Osteoblast (primary cell): Measurements from ENCODE around the gene DUSP15. TPM values are rescaled to one million over a fixed set of nuclear protein-coding genes. Genes with fewer than 3 reads are reported as not detected.

Experiments
- DNase-seq: peaks from one replicate; pipeline ENCODE4 v3.0.0; 2011; ENCODE audit warnings: low spot score, mixed read lengths; ENCODE audit not compliant: insufficient read length; ENCODE audit errors: missing footprints
- H2AFZ ChIP-seq: 2 replicates; pipeline ENCODE4 v1.6.0; 2011; ENCODE audit warnings: mild to moderate bottlenecking, low read length
- H3K27ac ChIP-seq: 2 replicates; pipeline ENCODE4 v1.5.1; 2011; ENCODE audit warnings: mild to moderate bottlenecking, low read depth, low read length, moderate library complexity
- H3K27me3 ChIP-seq: 2 replicates; pipeline ENCODE4 v1.6.0; 2012; ENCODE audit warnings: mild to moderate bottlenecking, control low read depth, inconsistent platforms, low read length, moderate library complexity; ENCODE audit not compliant: insufficient read depth
- H3K36me3 ChIP-seq: 2 replicates; pipeline ENCODE4 v1.5.1; 2011; ENCODE audit warnings: mild to moderate bottlenecking, low read length, control low read depth, moderate library complexity; ENCODE audit not compliant: insufficient read depth
- H3K4me1 ChIP-seq: 2 replicates; pipeline ENCODE4 v1.5.1; 2011; ENCODE audit warnings: mild to moderate bottlenecking, low read length, control low read depth, moderate library complexity; ENCODE audit not compliant: insufficient read depth
- H3K4me2 ChIP-seq: 2 replicates; pipeline ENCODE4 v1.6.0; 2011; ENCODE audit warnings: mild to moderate bottlenecking, low read length; ENCODE audit not compliant: insufficient read depth
- H3K4me3 ChIP-seq: fragments of 200-600 bp; sonication (generic); 3 replicates; pipeline ENCODE4 v1.5.1; 2012; ENCODE audit warnings: mild to moderate bottlenecking, low read length, inconsistent platforms; ENCODE audit not compliant: insufficient read depth
- H3K79me2 ChIP-seq: 2 replicates; pipeline ENCODE4 v1.6.0; 2012; ENCODE audit warnings: mild to moderate bottlenecking, low read length, control low read depth, inconsistent platforms; ENCODE audit not compliant: insufficient read depth
- H3K9me3 ChIP-seq: 2 replicates; pipeline ENCODE4 v1.5.1; 2011; ENCODE audit warnings: low read depth, low read length, control low read depth
- H4K20me1 ChIP-seq: 2 replicates; pipeline ENCODE4 v1.6.0; 2012; ENCODE audit warnings: mild to moderate bottlenecking, low read length, control low read depth; ENCODE audit not compliant: insufficient read depth
- total RNA-seq: library from RNA; depleted of rRNA; stranded (reverse); fragments of >200 nt; gene quantifications from 2 replicates; pipeline ENCODE4 v1.2.3, GENCODE V29; 2012
- TF ChIP-seq, protein P1 (sequence below): IDR thresholded peaks from 2 replicates; pipeline ENCODE4 v1.5.1; 2011; ENCODE audit warnings: mild to moderate bottlenecking, low read depth, low read length, moderate library complexity; ENCODE audit errors: extremely low read depth

The DUSP15 gene
- total RNA-seq, 1 donor: 1.4 TPM

DNA sequence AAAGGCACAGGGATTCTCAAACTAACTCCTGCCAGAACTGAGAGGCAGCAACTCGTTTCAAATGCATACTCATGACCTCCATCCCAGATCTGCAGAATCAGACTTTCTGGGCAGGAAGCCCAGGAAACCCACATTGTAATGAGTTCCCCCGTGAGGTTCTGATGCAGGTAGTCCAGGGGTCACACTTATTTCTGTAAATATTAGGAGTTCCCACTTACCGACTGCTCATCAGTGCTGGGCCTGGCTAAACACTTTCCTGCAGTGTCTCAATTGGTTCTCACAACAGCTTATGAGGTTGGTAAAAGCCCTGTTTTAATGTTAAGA is 11.6 kb downstream of the DUSP15 start:
- Histone ChIP-seq H3K79me2 (no peaks in the 10 kb centered on the region), H3K4me1 (no peaks in the 10 kb centered on the region), H3K36me3 (no peaks in the 10 kb centered on the region), H3K27ac (no peak overlapping the region), H3K4me2 (no peak overlapping the region), H3K4me3 (no peak overlapping the region), H3K27me3 (peaks cover 73% of the 10 kb centered on the region), H4K20me1 (no peaks in the 10 kb centered on the region), H2AFZ (no peak overlapping the region), H3K9me3 (no peaks in the 10 kb centered on the region)
- TF ChIP-seq, protein P1, sequence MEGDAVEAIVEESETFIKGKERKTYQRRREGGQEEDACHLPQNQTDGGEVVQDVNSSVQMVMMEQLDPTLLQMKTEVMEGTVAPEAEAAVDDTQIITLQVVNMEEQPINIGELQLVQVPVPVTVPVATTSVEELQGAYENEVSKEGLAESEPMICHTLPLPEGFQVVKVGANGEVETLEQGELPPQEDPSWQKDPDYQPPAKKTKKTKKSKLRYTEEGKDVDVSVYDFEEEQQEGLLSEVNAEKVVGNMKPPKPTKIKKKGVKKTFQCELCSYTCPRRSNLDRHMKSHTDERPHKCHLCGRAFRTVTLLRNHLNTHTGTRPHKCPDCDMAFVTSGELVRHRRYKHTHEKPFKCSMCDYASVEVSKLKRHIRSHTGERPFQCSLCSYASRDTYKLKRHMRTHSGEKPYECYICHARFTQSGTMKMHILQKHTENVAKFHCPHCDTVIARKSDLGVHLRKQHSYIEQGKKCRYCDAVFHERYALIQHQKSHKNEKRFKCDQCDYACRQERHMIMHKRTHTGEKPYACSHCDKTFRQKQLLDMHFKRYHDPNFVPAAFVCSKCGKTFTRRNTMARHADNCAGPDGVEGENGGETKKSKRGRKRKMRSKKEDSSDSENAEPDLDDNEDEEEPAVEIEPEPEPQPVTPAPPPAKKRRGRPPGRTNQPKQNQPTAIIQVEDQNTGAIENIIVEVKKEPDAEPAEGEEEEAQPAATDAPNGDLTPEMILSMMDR: no peak
- DNase-seq: no peak

DNA sequence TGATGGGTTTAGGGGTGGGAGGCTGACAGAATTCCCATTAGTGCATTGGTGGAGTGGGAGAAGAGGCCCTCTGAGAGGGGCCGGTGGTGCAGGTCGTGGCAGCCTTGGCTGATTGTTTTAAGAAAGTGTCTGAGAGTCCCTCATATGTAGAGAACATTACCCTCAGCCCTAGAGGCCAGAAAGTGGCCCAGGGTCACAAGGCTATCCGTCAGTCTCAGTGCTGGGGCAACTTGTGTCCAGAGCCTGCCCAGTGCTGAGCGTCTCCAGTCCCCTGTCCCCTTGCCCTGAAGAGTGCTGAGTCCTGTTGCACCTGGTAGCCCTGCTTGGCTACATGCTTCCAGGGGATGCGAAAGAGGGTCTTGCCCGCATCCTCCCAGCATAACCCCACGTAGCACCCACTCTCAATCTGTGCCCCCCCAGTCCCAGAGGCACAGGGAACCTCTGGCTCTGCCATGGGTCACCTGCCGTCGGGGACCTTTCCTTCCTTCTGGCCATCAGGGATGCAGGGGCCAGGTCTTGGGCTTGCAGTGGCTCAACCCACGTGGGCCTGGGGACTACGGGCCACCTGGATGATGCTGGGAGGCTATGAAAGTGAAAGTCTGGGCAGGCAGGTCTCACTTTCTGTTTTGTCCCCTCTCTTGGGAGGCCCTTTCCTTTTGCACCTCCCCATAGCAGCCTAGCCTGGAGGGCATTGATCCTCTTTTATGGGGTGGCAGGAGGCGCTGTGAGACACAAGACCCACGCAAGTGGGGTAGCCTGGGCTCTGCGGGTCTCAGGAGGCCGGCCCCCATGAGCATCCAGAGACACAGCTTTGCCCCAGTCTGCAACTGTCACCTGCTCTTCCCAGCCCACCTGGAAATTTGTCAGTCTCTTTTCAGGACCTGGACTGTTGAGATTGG is 12.2 kb downstream of the DUSP15 start:
- H3K4me2 ChIP-seq: no peak overlapping the region
- peaks cover 74% of the 10 kb centered on the region for H3K27me3 ChIP-seq
- TF ChIP-seq, protein P1: no peak
- H4K20me1 ChIP-seq: no peaks in the 10 kb centered on the region
- no peak overlapping the region for H3K27ac ChIP-seq
- H3K4me3 ChIP-seq: no peak overlapping the region
- H3K36me3 ChIP-seq: no peaks in the 10 kb centered on the region
- no peaks in the 10 kb centered on the region for H3K4me1 ChIP-seq
- DNase-seq: no peak
- no peaks in the 10 kb centered on the region for H3K9me3 ChIP-seq
- H3K79me2 ChIP-seq: no peaks in the 10 kb centered on the region
- H2AFZ ChIP-seq: no peak overlapping the region

DNA sequence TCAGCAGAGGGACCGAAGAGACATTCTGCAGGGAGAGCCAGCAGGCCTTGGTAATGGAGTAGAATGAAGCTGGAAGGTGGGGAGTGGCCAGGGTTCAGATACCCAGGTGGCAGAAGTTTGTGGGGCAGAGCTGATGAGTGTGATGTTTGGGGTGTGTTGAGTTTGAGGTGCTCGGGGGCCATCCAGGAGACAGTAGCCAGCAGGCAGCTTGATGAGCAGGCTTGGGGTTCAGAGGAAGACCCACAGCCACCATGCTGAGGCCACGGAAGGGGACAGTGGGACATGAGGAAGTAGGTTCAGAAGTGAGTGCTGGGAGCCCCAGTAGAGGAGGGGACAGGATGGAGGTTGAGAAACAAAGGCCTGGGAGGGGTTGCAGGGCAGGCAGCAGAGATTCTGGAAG is 13.8 kb downstream of the DUSP15 start:
- no peak overlapping the region for H3K27ac ChIP-seq
- H3K79me2 ChIP-seq: no peaks in the 10 kb centered on the region
- H3K36me3 ChIP-seq: no peaks in the 10 kb centered on the region
- TF ChIP-seq, protein P1: no peak
- no peaks in the 10 kb centered on the region for H3K9me3 ChIP-seq
- H4K20me1 ChIP-seq: no peaks in the 10 kb centered on the region
- no peak overlapping the region for H3K4me3 ChIP-seq
- no peak overlapping the region for H3K4me2 ChIP-seq
- peak; percentile 49 for DNase-seq
- no peaks in the 10 kb centered on the region for H3K4me1 ChIP-seq
- no peak overlapping the region for H2AFZ ChIP-seq
- peaks cover 64% of the 10 kb centered on the region for H3K27me3 ChIP-seq

DNA sequence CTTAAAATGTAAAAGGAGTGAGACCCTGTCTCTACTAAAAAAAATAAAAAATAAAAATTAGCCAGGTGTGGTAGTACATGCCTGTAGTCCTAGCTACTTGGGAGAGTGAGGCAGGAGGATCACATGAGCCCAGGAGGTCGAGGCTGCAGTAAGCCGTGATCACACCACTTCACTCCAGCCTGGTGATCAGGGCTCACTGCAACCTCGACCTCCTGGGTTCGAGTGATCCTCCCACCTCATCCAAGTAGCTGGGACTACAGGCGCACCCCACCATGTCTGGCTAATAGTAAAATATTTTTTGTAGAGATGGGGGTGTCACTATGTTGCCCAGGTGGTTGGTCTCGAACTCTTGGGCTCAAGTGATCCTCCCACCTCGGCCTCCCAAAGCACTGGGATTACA is 16.8 kb downstream of the DUSP15 start:
- no peak overlapping the region for H2AFZ ChIP-seq
- DNase-seq: no peak
- H3K27me3 ChIP-seq: peaks cover 60% of the 10 kb centered on the region
- no peak overlapping the region for H3K27ac ChIP-seq
- H3K79me2 ChIP-seq: no peaks in the 10 kb centered on the region
- no peaks in the 10 kb centered on the region for H3K4me1 ChIP-seq
- no peaks in the 10 kb centered on the region for H3K36me3 ChIP-seq
- TF ChIP-seq, protein P1: no peak
- H3K4me3 ChIP-seq: no peak overlapping the region
- no peaks in the 10 kb centered on the region for H3K9me3 ChIP-seq
- H4K20me1 ChIP-seq: no peaks in the 10 kb centered on the region
- H3K4me2 ChIP-seq: no peak overlapping the region
